ENCODE results near the gene KBTBD6. TPM values are rescaled to one million over a fixed set of nuclear protein-coding genes. Genes with fewer than 3 reads are reported as not detected.
"Not testable (repeated sequence)": the region's sequence is repeated elsewhere in the genome, so short reads cannot be mapped to it uniquely, and the experiment has no call there.

Gene KBTBD6
- total RNA-seq, 2 experiments from 2014 or later = 8.3 to 11.1 TPM

DNA sequence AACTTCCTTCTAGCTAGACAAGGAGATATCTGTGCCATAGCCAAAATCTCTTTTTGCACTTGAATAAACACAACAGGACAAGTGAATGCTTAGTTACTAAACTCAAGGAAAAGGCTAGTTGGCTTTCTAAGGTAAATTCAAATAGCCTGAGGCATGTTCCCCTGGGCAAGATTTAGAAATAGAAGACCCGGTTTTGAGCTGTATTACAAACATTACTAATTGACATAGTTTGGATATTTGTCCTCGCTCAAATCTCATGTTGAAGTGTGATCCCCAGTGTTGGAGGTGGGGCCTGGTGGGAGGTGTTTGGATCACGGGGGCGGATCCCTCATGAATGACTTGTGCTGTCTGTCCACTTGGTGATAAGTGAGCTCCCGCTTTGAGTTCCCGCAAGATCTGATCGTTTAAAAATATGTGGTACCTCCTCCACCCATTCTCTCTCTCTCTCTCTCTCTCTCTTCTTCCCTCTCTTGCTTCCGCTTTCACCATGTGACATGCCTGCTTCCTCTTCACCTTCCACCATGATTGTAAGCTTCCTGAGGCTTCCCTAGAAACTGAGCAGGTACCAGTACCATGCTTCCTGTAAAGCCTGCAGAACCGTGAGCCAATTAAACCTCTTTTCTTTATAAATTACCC is 3.9 kb upstream of the KBTBD6 start:
- H3K27ac ChIP-seq (ENCODE audit: low read depth, low read length, poor library complexity, severe bottlenecking) = no peak overlapping the region
- no peak overlapping the region for H3K4me2 ChIP-seq (ENCODE audit: low read length)
- no TSS peak for BruUV-seq (replicated peaks)
- TF ChIP-seq, protein P1, sequence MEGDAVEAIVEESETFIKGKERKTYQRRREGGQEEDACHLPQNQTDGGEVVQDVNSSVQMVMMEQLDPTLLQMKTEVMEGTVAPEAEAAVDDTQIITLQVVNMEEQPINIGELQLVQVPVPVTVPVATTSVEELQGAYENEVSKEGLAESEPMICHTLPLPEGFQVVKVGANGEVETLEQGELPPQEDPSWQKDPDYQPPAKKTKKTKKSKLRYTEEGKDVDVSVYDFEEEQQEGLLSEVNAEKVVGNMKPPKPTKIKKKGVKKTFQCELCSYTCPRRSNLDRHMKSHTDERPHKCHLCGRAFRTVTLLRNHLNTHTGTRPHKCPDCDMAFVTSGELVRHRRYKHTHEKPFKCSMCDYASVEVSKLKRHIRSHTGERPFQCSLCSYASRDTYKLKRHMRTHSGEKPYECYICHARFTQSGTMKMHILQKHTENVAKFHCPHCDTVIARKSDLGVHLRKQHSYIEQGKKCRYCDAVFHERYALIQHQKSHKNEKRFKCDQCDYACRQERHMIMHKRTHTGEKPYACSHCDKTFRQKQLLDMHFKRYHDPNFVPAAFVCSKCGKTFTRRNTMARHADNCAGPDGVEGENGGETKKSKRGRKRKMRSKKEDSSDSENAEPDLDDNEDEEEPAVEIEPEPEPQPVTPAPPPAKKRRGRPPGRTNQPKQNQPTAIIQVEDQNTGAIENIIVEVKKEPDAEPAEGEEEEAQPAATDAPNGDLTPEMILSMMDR (conservative IDR thresholded peaks at IDR 0.05; ENCODE audit: low read length) = no peak
- TF ChIP-seq EZH2phosphoT487 (IDR thresholded peaks at IDR 0.05; ENCODE audit: borderline replicate concordance, low read depth, low read length) = no peak
- ChIA-PET CTCF (ENCODE audit: unreplicated experiment) (no interaction called here), POLR2A (interaction anchor here (1.0 to 1.1 kb wide), 2 partner anchors 17 to 22 kb away, joined by 3 to 5 read pairs; no protein-coding TSS in a partner anchor)
- H3K9me3 ChIP-seq (ENCODE audit: low read length) = no peaks in the 10 kb centered on the region
- DNase-seq (ENCODE audit: low spot score) = no peak
- intact Hi-C loops (cut with micrococcal nuclease; ENCODE audit: unreplicated experiment) = no loop called here
- H4K20me1 ChIP-seq (ENCODE audit: insufficient read depth, low read length) = no peaks in the 10 kb centered on the region
- H2AFZ ChIP-seq (ENCODE audit: low read length) = no peak overlapping the region
- peaks cover 9% of the 10 kb centered on the region for H3K4me1 ChIP-seq (ENCODE audit: insufficient read depth, low read length, poor library complexity, severe bottlenecking)
- no peaks in the 10 kb centered on the region for H3K36me3 ChIP-seq (ENCODE audit: insufficient read depth, low read length)
- H3K9me2 ChIP-seq (ENCODE audit: insufficient read depth, low read length) = no peaks in the 10 kb centered on the region
- no peak overlapping the region for H3K4me3 ChIP-seq (ENCODE audit: low read depth, low read length, poor library complexity, severe bottlenecking)
- peaks cover 10% of the 10 kb centered on the region; the same call in 1 of the 2 replicates for H3K79me2 ChIP-seq (ENCODE audit: insufficient read depth, low read depth, low read length)

DNA sequence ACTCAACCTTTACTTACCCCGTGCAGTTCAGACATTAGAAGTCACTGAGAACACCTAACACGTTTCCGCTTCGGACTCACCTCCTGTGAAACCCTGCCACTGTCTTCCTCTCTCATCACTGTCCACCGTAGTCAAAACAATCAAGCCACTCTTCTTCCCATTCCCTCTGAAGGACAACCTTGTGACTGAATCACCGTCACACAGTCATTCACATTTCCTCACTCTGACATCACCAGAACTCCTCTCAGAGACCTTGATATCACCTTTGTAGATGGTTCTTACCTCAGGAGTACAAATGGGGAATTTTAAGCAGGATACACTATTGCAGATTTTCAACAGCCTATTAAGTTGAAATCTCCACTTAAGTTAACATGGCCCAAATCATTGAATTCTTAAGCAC is 1.3 kb upstream of the KBTBD6 start:
- ChIA-PET CTCF (ENCODE audit: unreplicated experiment) (no interaction called here), POLR2A (no interaction called here)
- Histone ChIP-seq H4K20me1 (ENCODE audit: insufficient read depth, low read length) (no peaks in the 10 kb centered on the region), H3K4me3 (ENCODE audit: low read depth, low read length, poor library complexity, severe bottlenecking) (peak overlapping the region; percentile 84), H3K36me3 (ENCODE audit: insufficient read depth, low read length) (0 out of 2 replicates have a peak, but pooled peaks cover 4% of the 10 kb centered on the region), H3K9me2 (ENCODE audit: insufficient read depth, low read length) (no peaks in the 10 kb centered on the region), H3K9me3 (ENCODE audit: low read length) (no peaks in the 10 kb centered on the region), H2AFZ (ENCODE audit: low read length) (no peak overlapping the region), H3K27ac (ENCODE audit: low read depth, low read length, poor library complexity, severe bottlenecking) (no peak overlapping the region), H3K79me2 (ENCODE audit: insufficient read depth, low read depth, low read length) (peaks cover 29% of the 10 kb centered on the region), H3K4me1 (ENCODE audit: insufficient read depth, low read length, poor library complexity, severe bottlenecking) (peaks cover 31% of the 10 kb centered on the region), H3K4me2 (ENCODE audit: low read length) (peak overlapping the region; percentile 79)
- intact Hi-C loops (cut with micrococcal nuclease; ENCODE audit: unreplicated experiment) = loop anchor here (5.0 kb wide), 3 partner anchors 128 to 333 kb away; partner anchors contain the start of genes MTRF1 and NAA16
- no peak for TF ChIP-seq EZH2phosphoT487 (IDR thresholded peaks at IDR 0.05; ENCODE audit: borderline replicate concordance, low read depth, low read length)
- TF ChIP-seq, protein P1 (conservative IDR thresholded peaks at IDR 0.05; ENCODE audit: low read length) = no peak
- no peak for DNase-seq (ENCODE audit: low spot score)
- BruUV-seq (replicated peaks) = no TSS peak

DNA sequence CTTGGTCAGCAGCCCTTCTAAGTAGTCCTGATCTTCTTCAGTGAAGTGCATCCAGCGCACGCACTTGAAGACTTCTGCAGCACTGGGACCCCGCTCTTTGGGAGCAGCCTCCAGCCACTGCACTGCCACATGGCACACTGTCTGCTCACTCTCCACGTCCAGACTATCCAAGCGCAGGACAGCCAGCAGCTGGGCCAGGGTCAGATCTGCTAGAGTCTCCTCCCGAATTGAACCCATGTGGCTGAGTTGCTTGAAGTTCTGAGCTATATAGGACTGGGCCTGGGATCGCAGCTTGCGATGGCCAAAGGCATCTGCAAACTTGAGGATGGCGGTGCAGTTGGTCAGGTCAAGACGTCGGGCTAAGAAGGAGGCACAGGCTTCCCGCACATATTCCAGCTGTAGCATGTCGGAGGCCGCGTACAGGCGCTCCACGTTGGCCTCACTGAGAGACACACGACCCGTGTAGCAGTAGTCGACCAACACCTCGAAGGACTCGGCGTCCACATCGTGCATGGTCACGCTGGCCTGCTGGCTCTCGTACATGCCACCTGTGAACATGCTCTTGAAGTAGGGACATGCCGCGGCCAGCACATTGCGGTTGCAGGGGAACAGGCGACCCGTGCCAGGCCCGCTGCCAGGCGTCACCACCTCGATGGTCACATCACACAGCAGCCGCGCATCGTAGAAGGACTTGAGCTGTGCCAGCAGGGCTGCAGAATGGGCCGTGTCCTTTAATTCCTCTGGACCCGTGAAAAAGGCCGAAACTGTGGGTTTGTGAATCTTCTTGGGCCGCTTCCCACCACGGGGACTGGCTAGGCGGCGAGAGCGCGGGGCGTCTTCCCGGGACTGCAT is 716 bp downstream of the KBTBD6 start:
- not testable (repeated sequence) for H3K9me2 ChIP-seq (ENCODE audit: insufficient read depth, low read length); BruUV-seq (replicated peaks); DNase-seq (ENCODE audit: low spot score); H4K20me1 ChIP-seq (ENCODE audit: insufficient read depth, low read length); H3K9me3 ChIP-seq (ENCODE audit: low read length)
- ChIA-PET CTCF (ENCODE audit: unreplicated experiment) (interaction anchor here (0.5 kb wide), 1 partner anchor 184 kb away, joined by 4 read pairs; no protein-coding TSS in a partner anchor), POLR2A (interaction anchor here (0.7 kb wide), 1 partner anchor 241 kb away, joined by 3 read pairs; no protein-coding TSS in a partner anchor)
- Histone ChIP-seq H3K4me3 (ENCODE audit: low read depth, low read length, poor library complexity, severe bottlenecking) (peak overlapping the region; percentile 84), H2AFZ (ENCODE audit: low read length) (peak overlapping the region; percentile 95; the same call in 1 of the 2 replicates), H3K27ac (ENCODE audit: low read depth, low read length, poor library complexity, severe bottlenecking) (peak overlapping the region; percentile 36), H3K4me1 (ENCODE audit: insufficient read depth, low read length, poor library complexity, severe bottlenecking) (peaks cover 39% of the 10 kb centered on the region), H3K4me2 (ENCODE audit: low read length) (peak overlapping the region; percentile 84), H3K36me3 (ENCODE audit: insufficient read depth, low read length) (peaks cover 22% of the 10 kb centered on the region), H3K79me2 (ENCODE audit: insufficient read depth, low read depth, low read length) (peaks cover 39% of the 10 kb centered on the region)
- intact Hi-C loops (cut with micrococcal nuclease; ENCODE audit: unreplicated experiment) = loop anchor here (1.0 to 5.0 kb wide), 5 partner anchors 62 to 335 kb away; partner anchors contain the start of genes KBTBD7, MTRF1 and NAA16

DNA sequence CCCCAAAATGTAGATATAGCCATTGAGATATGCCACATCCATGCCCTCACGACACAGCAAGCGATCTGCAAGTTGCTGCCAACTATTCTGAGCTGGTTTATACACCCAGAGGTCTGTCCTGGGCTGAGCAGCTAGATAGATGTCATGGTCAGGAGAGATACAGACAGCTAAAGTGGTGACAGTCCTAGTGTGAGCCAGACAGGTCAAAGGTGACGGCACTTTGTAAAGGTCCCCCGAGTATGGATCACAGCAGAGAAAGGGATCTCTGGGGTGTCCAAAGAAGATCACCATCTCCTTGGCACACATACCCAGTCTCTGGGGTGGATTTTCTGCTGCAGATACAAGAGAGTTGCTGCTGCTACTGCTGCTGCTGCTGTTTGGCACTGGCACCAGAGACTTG is 1.4 kb downstream of the KBTBD6 start:
- H3K36me3 ChIP-seq (ENCODE audit: insufficient read depth, low read length) = peaks cover 29% of the 10 kb centered on the region
- H2AFZ ChIP-seq (ENCODE audit: low read length); POLR2A ChIA-PET; DNase-seq (ENCODE audit: low spot score); H3K9me3 ChIP-seq (ENCODE audit: low read length); CTCF ChIA-PET (ENCODE audit: unreplicated experiment); BruUV-seq (replicated peaks); H3K9me2 ChIP-seq (ENCODE audit: insufficient read depth, low read length); H4K20me1 ChIP-seq (ENCODE audit: insufficient read depth, low read length); H3K27ac ChIP-seq (ENCODE audit: low read depth, low read length, poor library complexity, severe bottlenecking): not testable (repeated sequence)
- peak overlapping the region; percentile 84 for H3K4me3 ChIP-seq (ENCODE audit: low read depth, low read length, poor library complexity, severe bottlenecking)
- peaks cover 39% of the 10 kb centered on the region for H3K79me2 ChIP-seq (ENCODE audit: insufficient read depth, low read depth, low read length)
- H3K4me2 ChIP-seq (ENCODE audit: low read length) = peak overlapping the region; percentile 84
- peaks cover 39% of the 10 kb centered on the region for H3K4me1 ChIP-seq (ENCODE audit: insufficient read depth, low read length, poor library complexity, severe bottlenecking)
- intact Hi-C loops (cut with micrococcal nuclease; ENCODE audit: unreplicated experiment) = loop anchor here (5.0 kb wide), 3 partner anchors 131 to 336 kb away; partner anchors contain the start of genes MTRF1 and NAA16

Measured in OCI-LY7 (cell line).